ENCODE data around the gene COMTD1.
"Not testable (repeated sequence)": the region's sequence is repeated elsewhere in the genome, so short reads cannot be mapped to it uniquely, and the experiment has no call there.

COMTD1 gene

DNA sequence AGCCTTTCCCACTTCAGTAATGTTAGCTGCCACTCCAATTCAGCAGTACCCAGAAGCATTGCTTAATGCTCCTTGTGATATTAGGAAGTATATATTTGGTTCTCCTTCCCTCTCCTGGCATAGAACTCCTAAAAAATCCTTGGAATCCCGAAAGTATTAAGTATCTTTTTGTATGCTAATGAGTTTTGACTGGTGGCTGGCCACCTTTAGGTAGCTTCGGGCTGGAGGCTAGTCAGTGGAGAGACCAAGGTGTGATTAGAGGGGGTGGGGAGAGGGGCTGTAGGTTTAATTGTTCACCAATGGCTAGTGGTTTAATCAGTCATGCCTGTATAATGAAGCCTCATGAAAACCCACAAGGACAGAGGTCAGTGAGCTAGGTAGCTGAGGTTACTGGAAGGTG is 12.2 kb downstream of the COMTD1 start:
- no peak for DNase-seq (ENCODE audit: low read depth, low spot score)

DNA sequence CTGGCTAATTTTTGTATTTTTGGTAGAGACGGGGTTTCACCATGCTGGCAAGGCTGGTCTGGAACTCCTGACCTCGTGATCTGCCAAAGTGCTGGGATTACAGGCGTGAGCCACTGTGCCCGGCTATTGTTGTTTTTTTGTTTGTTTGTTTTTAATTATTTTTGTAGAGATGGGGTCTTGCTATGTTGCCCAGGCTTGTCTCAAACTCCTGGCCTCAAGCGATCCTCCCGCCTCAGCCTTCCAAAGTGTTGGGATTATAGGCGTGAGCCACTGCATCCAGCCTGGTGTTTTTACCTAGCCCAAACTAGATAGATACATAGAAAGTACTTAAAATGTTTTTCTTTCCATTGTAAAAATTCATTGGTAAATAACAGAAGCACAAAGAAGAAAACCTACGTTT is 14.3 kb downstream of the COMTD1 start:
- DNase-seq (ENCODE audit: low read depth, low spot score): not testable (repeated sequence)

DNA sequence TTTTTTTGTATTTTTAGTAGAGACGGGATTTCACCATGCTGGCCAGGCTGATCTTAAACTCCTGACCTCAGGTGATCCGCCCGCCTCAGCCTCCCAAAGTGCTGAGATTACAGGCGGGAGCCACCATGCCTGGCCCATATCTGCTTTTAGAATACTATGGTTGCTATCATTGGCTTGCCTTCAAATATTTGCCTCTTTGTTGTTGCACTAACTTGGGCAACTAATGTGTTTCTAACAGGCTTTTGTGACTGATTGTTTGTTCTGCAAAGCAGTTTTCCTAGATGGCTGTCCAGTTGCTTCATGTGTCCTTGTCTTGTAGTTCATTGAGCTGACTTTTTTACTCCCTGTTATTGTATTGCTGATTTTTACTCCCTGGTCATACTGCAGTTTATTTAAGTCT is 15.5 kb downstream of the COMTD1 start:
- DNase-seq (ENCODE audit: low read depth, low spot score): no peak

DNA sequence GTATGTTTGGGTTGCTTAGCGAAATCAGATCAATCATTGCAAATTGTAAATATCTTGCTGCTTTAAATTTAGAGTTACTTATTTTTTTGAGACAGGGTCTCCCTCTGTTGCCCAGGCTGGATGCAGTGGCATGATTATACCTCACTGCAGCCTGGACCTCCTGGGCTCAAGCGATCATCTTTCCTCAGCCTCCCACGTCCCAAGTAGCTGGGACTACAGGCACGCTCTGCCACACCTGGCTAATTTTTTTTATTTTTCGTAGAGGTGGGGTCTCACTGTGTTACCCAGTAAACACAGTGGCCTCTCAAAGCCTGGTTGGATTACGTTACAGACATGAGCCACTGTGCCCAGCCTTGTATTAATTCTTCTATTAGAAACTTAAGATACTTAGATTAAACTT is 23.4 kb downstream of the COMTD1 start:
- DNase-seq (ENCODE audit: low read depth, low spot score): no peak

DNA sequence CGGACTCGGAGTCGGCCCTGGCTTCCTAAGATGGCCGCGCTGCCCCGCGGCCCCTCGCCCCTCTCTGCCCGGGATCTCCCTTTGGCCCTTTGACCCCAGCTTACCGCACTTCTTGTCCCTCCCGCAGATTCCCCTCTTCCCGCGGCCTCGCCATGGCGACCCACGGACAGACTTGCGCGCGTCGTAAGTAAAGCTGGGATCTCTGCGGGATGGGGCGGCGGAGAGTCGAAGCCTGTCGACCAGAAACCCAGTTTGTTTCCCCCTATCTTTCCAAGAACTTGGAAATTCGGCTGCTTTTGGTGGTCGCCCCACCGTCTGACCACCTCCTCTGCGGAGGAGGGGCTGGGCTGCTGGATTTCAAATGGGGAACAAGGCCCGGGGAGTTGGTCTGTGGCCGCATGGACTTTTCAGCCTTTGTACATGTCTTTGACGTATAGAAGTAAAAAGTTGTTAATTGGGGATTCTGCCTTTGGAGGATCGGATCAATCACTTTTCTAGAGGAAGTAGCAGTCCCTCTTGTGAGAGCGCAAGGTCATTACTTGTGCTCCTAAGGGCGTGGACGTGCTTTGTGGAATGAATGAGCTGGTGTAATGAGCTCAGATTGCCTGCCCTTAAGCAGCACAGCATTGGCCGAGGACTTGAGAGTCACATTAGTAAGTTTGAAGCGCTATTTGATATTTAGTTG is 24.6 kb downstream of the COMTD1 start:
- DNase-seq (ENCODE audit: low read depth, low spot score): no peak

DNA sequence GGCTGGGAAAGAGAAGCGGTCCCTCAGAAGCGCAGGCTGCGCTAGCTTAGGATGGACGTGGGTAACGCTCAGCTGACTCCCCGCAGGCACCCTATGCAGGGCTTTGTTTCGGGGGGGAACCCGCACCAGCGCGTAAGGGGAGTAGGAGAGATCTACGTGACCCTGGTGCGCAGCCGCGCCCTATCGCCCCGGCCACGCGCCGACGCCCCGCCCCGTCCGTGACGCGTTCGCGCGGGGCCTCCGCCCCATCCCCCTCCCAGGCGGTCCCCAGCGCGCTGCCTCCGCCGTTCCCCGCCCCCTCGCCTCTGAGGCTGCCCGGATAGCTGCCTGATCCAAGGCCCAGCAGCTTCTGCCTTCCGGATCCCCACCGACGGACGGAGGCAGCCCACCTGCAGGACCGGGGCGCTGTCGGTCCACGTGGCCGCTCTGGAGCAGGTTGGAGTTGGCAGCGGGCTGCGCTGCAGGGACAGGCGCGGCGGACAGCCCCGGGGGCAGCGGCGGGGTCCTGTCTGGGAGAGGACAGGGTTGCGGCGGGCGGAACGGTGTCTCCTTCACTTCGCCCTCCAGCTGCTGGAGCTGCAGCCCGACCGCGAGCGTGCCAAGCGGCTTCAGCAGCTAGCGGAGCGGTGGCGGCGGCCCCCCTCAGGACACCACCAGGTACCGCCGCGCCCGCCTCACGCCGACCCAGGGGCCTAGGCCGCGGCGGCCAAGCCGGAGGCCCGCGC is 25.3 kb downstream of the COMTD1 start, which contains the start of gene VDAC2:
VDAC2 (plus strand) TSS at position 515 of the 725 bp plus-strand sequence. CDS start 363 bp downstream, outside the sequence.
- peak; percentile 75 for DNase-seq (ENCODE audit: low read depth, low spot score)

DNA sequence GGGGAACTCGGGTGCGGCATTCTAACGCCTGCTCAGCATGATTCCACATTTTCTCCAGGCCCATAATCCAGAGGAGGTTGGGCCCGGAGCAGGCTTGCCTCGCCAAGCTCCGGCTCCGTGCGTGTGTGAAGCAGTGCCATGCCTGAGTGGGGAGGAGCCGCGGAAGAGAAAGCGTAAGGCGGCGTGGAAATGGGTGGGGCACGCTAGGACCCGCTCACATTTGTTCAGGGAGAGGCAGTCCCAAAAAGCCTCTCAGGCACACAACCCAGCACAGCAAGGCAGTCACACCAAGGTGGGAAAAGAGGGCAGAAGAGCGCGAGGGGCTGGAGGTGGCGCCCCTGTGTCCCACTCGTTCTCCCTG is 25.9 kb downstream of the COMTD1 start:
- DNase-seq (ENCODE audit: low read depth, low spot score): no peak

DNA sequence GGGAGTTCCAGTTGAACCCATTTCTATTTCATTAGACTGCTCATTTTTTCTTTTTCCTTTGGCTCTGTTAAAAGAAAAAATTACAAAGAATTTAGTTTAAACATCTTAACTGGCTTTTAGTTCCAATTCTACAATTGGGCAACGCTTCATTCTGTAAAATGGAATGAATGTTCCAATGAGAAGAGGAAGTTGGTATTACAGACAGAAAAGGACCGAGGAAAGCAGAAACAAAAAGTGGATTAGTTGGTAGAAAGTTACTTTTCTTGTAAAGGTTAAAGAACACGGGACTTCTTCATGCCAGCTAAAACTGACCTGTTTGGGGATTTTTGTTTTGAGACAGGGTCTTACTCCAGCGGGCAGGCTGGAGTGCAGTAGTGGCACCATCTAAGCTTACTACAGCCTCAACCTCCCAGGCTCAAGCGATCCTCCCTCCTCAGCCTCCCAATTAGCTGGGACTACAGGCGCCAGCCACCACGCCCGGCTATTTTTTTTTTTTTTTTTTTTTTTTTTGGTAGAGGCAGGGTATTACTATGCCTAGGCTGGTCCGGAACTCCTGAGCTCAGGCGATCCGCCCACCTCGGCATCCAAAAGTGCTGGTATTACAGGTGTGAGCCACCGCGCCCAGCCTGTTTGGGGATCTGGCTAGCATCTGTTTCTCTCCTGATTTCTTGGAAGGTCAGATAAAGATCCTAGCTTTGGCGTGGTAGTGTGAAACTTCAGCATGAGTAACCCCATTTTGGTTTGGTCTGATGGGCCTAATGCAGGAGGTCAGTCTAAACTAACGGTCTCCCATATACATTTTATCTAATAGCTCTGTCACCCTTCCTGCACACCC is 26.5 kb downstream of the COMTD1 start:
- no peak for DNase-seq (ENCODE audit: low read depth, low spot score)

DNA sequence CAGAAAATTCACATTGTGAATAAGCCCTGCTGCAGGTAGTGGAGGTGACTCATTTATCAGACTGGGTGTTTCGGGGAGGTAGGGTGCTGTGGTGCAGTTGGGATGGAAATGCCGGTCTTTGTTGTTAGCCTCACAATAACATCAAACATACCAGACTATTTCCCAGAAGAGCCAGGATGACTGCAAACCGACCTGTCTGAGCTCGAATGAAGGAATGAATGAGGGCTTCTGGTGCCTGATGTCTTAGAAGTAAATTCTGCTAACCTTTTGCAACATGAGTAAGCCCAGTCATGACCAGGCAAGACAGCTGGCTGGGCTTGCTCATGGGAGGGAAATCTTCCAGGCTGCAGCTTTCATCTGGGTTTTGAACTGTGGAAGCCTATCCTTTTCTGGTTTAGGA is 27.6 kb downstream of the COMTD1 start:
- DNase-seq (ENCODE audit: low read depth, low spot score): no peak

DNA sequence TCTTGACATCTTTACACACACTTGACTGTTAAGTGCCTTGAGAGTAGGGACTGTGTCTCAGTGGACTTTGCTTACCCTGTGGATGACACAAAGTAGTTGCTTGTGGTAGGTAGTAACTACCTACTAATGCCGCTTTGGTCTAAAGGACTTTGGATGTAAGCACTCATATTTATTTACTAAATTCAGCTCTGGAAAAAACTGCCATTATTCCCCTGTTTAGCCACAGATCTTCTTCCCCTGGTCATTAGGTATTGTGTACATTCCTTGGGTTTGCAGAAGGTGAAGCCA is 28.0 kb downstream of the COMTD1 start:
- no peak for DNase-seq (ENCODE audit: low read depth, low spot score)

DNA sequence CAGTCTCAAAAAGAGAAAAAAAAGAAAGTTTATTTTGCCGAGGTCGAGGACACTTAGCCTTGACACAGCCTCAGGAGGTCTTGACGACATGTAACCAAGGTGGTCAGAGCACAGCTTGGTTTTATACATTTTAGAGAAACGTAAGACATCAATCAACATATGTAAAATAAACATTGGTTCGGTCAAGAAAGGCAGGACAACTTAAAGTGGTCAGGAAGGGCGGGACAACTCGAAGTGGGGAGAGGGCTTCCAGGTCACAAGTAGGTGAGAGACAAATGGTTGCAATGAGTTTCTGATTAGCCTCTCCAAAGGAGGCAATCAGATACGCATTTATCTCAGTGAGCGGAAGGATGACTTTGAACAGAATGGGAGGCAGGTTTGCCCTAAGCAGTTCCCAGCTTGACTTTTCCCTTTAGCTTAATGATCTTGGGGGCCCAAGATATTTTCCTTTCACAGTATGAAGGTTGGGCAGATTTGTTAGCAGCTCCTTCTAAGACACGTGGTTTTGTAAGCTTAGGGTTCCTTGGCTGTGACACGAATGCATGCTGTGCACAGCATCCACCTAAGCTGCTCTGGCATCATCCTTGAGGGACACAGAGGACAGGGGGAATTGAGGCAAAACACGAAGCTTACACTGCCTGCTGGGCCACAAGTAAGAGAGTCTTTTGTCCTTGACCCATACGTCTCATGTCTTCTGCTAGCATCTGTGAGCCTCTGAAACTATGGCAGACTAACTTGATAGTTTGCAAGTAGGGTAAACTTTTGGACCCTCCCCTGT is 28.5 kb downstream of the COMTD1 start:
- DNase-seq (ENCODE audit: low read depth, low spot score): no peak

DNA sequence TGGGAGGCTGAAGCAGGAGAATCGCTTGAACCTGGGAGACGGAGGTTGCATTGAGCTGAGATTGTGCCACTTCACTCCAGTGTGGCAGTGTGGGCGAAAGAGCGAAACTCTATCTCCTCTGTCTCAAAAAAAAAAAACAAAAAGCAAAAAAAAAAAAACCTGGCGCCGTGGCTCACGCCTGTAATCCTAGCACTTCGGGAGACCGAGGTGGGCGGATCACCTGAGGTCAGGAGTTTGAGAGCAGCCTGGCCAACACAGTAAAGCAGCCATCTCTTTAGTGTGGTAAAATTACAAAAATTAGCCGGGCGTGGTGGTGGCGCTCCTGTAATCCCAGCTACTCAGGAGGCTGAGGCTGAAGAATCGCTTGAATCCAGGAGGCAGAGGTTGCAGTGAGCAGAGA is 29.1 kb downstream of the COMTD1 start:
- not testable (repeated sequence) for DNase-seq (ENCODE audit: low read depth, low spot score)

DNA sequence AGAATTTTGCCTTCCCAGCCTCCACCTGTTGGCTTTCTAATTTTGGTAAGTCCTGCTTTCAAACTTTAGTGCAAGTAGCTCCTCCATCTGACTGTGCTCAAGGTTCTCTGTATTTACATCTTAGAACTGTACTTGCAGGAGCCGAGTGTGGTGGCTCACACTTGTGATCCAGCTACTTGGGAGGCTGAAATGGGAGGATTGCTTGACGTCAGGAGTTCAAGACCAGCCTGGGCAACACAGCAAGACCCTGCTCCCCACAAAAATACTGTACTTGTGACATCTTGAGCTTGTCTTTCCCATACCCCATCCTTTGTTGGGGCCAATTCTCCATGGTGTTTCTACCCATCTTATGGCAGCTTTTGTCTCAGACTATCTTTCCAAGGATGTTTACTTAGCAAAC is 29.8 kb downstream of the COMTD1 start:
- no peak for DNase-seq (ENCODE audit: low read depth, low spot score)

DNA sequence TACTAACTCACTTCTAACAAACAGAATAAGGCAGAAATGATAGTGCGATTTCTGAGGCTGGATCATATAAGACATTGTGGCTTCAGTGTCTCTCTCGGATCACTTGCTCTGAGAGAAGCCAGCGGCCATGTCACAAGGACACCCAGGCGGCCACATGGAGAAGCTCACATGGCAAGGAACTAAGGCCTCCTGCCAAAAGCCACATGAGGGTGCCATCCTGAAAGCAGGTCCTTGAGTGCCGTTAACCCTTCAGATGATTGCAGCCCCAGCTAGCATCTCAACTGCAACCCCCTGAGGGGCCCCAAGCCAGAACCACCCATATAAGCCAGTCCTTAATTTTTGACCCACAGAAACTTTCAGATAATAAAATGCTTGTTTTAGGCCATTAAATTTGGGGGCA is 32.0 kb downstream of the COMTD1 start:
- no peak for DNase-seq (ENCODE audit: low read depth, low spot score)

DNA sequence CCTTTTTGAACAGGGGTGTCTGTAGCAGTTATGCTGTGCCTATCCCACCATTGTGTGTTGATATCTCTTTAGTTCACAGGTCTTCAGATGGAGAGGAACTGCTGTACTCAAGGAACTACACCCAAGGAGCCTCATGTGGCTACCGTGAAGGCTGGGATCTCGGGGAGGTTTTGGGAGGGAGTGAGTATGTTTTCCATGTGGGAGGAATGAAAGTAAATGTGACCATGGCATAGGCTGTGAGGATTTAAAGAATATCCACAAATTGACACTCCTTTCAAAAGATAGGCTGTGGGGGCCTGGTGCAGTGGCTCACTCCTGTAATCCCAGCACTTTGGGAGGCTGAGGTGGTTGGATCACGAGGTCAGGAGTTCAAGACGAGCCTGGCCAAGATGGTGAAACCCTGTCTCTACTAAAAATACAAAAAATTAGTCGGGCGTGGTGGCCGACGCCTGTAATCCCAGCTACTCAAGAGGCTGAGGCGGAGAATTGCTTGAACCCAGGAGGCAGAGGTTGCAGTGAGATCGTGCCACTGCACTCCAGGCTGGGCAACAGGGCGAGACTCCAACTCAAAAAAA is 32.6 kb downstream of the COMTD1 start:
- DNase-seq (ENCODE audit: low read depth, low spot score): not testable (repeated sequence)

DNA sequence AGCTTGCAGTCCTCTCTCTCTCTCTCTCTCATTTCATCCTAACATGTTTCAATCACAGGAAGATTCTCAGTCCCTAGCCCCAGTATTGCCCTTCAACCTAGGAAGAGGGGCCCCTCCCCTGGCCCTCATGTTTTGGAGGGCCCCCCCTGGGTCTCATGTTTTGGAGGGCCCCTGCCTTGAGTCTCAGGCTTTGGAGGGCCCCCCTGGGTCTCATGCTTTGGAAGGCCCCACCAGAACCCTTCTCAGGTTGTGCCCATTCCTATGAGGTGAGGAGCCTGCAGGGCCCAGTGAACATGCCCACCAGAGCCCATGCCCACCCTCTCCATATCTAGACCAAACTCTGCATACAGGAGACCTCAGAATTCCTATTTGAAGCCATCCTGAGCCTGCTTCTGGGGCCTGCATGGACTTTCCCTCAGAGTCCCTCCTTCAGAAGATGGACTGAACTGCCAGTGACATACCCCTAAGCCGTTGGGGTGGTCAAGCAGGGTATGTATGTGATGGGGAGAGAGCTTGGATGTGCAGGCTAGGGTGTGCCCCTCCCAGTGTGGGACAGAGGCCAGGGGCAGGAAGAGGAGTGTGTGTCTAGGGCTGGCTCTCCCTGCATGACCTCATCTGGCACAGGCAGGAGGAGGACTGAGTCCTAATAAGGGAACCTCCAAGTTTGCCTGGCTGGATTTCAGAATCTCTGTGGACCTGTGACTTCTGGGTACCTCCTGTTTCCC is 33.3 kb downstream of the COMTD1 start:
- DNase-seq (ENCODE audit: low read depth, low spot score): no peak

DNA sequence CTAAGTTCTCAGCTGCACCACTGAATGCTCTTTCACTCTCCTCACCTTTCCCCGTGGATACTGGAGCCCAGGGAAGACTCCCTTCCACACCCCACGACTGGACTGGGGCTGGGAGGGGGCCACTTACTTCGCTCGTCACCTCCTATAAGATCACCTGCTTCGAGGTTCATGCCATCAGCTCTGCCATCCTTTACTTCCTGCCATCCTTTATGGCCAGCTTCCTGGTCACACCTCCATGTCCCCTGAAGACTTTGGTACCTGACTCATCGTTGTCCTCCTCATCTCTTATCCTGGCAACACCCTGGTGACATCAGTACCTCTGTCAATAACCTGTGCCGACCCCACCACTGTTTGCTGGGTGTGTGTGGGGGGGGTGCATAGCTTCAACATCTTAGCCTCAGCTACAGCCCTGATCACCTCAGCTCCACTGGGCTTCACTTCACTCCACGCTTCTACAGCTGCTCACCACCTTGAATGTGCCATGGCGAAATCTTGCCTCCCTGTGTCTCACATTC is 33.9 kb downstream of the COMTD1 start:
- DNase-seq (ENCODE audit: low read depth, low spot score): no peak

DNA sequence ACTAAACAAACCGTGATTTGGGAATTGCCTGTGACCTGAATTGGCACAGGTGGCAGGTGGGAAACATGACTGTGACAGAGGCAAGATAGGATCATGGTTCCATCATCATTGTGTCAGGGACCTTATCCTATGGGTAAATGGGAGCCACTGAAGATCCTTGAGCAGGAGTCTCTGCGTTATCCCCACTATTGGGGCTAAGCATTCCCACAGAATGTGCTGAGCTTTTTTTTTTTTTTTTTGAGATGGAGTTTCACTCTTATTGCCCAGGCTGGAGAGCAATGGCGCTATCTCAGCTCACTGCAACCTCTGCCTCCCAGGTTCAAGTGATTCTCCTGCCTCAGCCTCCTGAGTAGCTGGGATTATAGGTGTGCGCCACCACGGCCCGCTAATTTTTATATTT is 35.8 kb downstream of the COMTD1 start:
- DNase-seq (ENCODE audit: low read depth, low spot score): not testable (repeated sequence)

DNA sequence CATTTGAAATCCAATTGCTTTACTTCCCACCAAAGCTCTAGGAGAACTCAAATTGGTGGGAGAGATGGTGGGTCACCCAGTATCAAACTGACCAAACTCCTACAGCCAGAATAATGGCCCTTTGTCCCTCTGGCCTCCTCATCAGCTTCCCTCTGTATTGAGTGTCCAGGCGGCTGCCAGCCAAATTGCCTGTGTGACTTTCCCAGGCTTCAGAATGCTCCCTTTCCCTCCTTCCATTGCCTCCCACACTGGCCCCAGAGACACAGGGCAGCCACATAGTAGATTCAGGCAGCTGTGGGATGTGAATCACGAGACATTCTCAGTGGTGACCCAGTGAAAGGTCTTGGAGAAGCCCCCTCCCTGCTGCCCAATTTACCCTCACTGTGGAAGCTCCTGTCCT is 37.9 kb downstream of the COMTD1 start:
- DNase-seq (ENCODE audit: low read depth, low spot score): no peak

DNA sequence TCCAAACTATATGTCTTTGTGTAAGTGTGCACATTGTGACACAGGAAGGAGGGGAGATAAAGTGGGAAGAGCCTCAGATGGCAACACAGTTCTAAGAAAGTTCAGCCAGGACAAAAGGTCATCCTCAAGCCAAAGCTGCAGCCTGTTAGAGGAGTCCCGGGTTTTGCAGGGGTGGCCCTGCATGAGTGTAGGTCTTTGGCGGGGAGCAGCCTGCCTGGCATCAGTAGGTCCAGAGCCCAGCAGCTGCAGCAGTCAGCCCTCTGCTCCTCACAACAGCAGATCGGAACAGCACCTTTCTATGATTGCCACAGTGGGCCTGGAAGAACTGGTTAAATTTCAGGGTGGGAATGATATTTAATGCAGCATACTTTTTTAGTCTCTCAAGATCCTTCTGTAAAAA is 38.7 kb downstream of the COMTD1 start:
- DNase-seq (ENCODE audit: low read depth, low spot score): no peak

Measured in brain pericyte (primary cell).